IPS-NIHi7 (cell line): ENCODE measurements around the gene NAXD.
"Not testable (repeated sequence)": the region's sequence is repeated elsewhere in the genome, so short reads cannot be mapped to it uniquely, and the experiment has no call there.

Experiments
- DNase-seq: peaks from one replicate; pipeline ENCODE4 v3.0.0; 2012; ENCODE audit warnings: mixed read lengths; ENCODE audit errors: extremely low spot score

NAXD gene

GRCh38 chr13:110643324-110643723, 28.0 kb downstream of the NAXD start:
- DNase-seq, result no peak

- no peak for DNase-seq
Observed at GRCh38 chr13:110643768-110644421, 28.6 kb downstream of the NAXD start.

- DNase-seq, result peak; percentile 93
Observed at GRCh38 chr13:110644892-110645521, 29.7 kb downstream of the NAXD start.

- DNase-seq, result no peak
Observed at GRCh38 chr13:110645750-110646149, 30.4 kb downstream of the NAXD start.

GRCh38 chr13:110646442-110647364, 31.4 kb downstream of the NAXD start:
- no peak for DNase-seq

GRCh38 chr13:110647365-110647737, 32.0 kb downstream of the NAXD start:
- DNase-seq, result no peak

GRCh38 chr13:110648146-110648819, 32.9 kb downstream of the NAXD start:
- DNase-seq, result no peak

GRCh38 chr13:110648848-110649421, 33.6 kb downstream of the NAXD start:
- no peak for DNase-seq

GRCh38 chr13:110649551-110649950, 34.2 kb downstream of the NAXD start:
- DNase-seq, result no peak

- DNase-seq, result no peak
Observed at GRCh38 chr13:110650436-110650835, 35.1 kb downstream of the NAXD start.

GRCh38 chr13:110651271-110651670, 35.9 kb downstream of the NAXD start:
- DNase-seq, result no peak

- DNase-seq, result no peak
Observed at GRCh38 chr13:110651726-110652230, 36.4 kb downstream of the NAXD start.

GRCh38 chr13:110652231-110652730, 36.9 kb downstream of the NAXD start:
- DNase-seq, result no peak

- no peak for DNase-seq
Observed at GRCh38 chr13:110652764-110653163, 37.4 kb downstream of the NAXD start.

- no peak for DNase-seq
Observed at GRCh38 chr13:110653271-110653670, 37.9 kb downstream of the NAXD start.

- no peak for DNase-seq
Observed at GRCh38 chr13:110653851-110654250, 38.5 kb downstream of the NAXD start.

GRCh38 chr13:110657196-110657595, 41.9 kb downstream of the NAXD start:
- no peak for DNase-seq

- not testable (repeated sequence) for DNase-seq
Observed at GRCh38 chr13:110658218-110658911, 43.0 kb downstream of the NAXD start.

GRCh38 chr13:110661256-110661655, 45.9 kb downstream of the NAXD start:
- no peak for DNase-seq

- DNase-seq, result no peak
Observed at GRCh38 chr13:110662091-110662490, 46.7 kb downstream of the NAXD start.
